ENCODE measurements around the gene RIN3. TPM values are rescaled to one million over a fixed set of nuclear protein-coding genes. Genes with fewer than 3 reads are reported as not detected.
"Not testable (repeated sequence)": the region's sequence is repeated elsewhere in the genome, so short reads cannot be mapped to it uniquely, and the experiment has no call there.

The RIN3 gene
- polyA plus RNA-seq, 3 donors, result 4.6 to 5.5 (median 4.9) TPM

GRCh38 chr14:92638904-92639303 lies 125.3 kb downstream of the RIN3 start:
- no peak for DNase-seq (ENCODE audit: low read depth in 3 of 3, low spot score in 2 of 3)

- not testable (repeated sequence) for DNase-seq (ENCODE audit: low read depth in 3 of 3, low spot score in 2 of 3)
Measured at GRCh38 chr14:92639472-92640117, 126.0 kb downstream of the RIN3 start.

DNA sequence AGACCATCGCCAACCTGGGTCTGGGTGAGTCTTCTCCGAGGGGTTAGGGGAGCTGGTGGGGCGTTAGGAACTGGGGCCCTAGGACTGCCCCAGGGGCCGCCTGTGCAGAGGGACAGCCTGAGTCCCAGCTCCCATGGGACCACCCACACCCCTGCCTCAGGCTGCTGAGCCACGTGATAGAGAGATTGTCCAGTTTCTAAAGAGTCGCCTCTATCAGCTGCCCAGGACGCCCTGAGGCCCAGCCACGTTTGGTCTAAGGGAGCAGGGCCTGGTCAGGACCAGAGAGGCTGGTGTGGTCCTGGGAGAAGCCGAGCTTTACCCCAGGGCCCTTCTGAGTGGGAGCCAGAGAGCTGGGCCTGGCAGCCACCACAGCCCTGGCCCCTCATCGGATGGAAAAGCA lies 127.7 kb downstream of the RIN3 start:
- DNase-seq (ENCODE audit: low read depth in 3 of 3, low spot score in 2 of 3), result no peak

- no peak for DNase-seq (ENCODE audit: low read depth in 3 of 3, low spot score in 2 of 3)
Measured at GRCh38 chr14:92644171-92644969, 130.8 kb downstream of the RIN3 start.

- DNase-seq (ENCODE audit: low read depth in 3 of 3, low spot score in 2 of 3), result no peak
Measured at GRCh38 chr14:92644970-92645515, 131.5 kb downstream of the RIN3 start.

DNA sequence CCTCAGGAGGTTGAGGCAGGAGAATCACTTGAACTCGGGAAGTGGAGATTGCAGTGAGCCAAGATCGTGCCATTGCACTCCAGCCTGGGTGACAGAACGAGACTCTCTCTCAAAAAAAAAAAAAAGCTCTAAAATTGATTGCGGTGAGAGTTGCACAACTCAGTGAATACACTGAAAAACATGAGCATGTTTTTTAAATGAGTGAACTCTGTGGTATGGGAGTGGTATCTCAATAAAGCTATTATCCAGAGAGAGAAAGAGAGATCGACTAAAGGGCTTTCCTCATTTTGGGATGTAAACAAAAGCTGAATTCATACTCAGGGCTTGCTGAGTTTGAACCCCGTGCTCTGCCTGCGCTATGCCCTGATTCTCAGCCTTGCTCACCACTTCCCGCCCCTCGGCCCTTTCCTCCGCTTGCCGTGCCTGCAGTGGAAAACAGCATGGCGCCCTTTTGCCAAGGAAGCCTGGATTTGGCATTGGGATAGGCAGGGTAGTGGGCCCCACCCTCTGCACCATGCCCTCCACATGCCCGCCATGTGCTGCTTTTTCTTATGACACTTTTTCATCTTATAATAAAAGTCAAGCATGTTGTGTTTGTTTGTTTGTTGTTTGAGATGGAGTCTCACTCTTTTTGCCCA lies 132.4 kb downstream of the RIN3 start:
- no peak for DNase-seq (ENCODE audit: low read depth in 3 of 3, low spot score in 2 of 3)

DNA sequence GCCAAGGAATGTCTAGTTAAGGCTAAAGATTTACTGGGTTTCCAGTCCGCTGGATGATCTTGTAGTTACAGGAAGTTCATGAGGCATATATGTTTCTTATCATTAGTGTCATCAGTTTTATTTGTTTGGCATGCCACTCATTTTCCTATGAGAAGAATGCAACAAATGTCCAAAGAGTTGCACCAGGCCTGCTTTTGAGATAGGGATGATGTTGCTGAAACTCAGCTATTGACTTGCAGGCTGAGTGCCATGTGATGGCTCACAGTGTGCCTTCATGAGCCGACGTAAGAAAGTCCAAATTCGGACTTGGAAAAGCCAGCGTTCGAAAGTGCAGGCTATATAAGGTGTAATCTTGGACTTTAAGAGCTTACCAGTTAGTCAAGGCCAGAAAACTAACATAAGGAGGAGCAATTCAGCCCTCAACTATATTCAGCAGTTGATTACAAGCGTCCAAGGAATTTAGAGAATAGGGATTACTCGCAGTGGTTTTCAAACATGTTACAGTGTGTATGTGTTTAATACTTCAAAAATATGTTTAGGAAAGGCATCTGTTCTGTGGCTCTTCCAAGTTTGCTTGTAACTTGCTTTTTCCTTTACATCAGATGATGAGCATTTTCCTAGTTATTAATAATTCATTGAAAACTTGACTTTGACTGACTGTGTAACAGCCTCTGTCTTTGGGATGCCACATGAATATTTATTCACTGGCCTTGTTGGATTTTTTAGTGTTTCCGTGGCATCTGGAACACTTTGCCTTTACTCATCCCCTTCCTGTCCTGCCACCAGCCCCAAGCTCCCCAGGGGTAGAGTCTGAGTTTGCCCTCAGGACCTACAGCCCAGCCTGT lies 133.6 kb downstream of the RIN3 start:
- DNase-seq (ENCODE audit: low read depth in 3 of 3, low spot score in 2 of 3), result no peak

DNA sequence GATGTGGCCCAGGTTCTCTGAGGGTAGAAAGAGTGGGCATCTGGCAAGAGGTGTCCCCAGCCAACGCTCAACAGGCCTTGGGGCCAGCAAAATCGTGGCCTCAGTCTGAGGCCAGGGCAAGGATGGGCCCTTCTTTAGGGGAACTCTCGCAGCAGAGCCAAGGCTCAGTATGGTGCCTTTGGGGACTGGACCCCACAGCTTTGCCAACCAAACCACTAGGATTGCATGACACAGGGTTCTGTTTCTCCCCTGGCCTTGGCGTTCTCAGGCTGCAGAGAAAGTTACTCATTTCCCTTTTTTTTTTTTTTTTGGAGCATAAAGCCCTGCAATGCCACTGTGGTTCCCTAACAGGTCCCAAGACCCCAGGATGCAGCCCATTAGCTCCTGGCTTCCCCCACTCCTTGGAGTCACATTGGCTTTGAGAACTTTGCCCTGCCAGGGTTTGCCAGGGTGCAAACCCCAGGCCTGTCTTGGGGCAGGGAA lies 134.3 kb downstream of the RIN3 start:
- no peak for DNase-seq (ENCODE audit: low read depth in 3 of 3, low spot score in 2 of 3)

DNA sequence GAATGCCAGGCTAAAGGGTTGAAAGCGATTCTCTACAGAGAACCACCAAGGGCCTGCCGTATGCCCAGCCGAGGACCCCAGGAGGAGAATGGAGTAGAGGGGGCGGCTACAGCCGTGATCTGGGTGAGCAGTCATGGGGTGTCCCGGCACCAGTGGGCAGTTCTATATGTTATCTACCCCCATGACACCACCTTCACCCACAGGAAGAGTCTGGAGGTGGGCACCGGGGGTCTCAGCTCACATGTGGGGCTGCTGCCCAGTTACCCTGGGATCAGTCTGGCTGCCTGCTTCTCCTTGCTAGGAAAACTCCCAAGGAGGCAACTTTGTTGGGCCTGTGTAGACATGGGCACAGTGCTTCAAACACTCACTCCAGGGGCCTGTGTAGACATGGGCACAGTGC lies 135.5 kb downstream of the RIN3 start:
- DNase-seq (ENCODE audit: low read depth in 3 of 3, low spot score in 2 of 3), result no peak

- DNase-seq (ENCODE audit: low read depth in 3 of 3, low spot score in 2 of 3), result no peak
Measured at GRCh38 chr14:92649934-92650545, 136.5 kb downstream of the RIN3 start.

- no peak for DNase-seq (ENCODE audit: low read depth in 3 of 3, low spot score in 2 of 3)
Measured at GRCh38 chr14:92650581-92651105, 137.1 kb downstream of the RIN3 start.

DNA sequence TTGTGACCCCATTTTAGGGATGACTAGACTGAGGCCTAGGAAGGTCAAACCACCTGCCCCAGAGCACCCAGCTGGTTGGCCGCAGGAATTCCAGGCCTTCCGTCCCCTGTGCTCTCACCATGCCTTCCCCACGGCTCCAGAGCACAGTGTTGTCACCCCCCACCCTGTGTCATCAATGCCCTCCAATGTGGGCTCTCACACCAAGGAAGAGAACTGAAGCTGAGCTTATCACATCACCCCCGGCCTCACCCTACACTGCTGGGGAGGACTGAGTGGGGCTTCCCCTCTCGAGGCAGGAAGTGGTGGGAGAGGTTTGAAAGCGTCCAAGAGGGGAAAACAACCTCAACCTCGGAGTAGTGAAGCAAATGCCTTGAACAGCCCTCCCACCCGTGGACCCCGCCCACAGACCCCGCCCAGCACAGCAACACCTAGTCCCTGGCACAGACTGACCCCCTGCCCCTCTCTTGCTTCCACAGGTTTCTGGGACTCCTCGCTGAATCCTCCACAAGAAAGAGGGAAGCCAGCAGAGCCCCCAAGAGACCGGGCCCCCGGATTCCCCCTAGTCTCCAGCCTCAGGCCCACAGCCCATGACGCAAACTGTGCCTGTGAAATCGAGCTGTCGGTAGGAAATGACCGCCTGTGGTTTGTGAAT lies 137.7 kb downstream of the RIN3 start:
- no peak for DNase-seq (ENCODE audit: low read depth in 3 of 3, low spot score in 2 of 3)

DNA sequence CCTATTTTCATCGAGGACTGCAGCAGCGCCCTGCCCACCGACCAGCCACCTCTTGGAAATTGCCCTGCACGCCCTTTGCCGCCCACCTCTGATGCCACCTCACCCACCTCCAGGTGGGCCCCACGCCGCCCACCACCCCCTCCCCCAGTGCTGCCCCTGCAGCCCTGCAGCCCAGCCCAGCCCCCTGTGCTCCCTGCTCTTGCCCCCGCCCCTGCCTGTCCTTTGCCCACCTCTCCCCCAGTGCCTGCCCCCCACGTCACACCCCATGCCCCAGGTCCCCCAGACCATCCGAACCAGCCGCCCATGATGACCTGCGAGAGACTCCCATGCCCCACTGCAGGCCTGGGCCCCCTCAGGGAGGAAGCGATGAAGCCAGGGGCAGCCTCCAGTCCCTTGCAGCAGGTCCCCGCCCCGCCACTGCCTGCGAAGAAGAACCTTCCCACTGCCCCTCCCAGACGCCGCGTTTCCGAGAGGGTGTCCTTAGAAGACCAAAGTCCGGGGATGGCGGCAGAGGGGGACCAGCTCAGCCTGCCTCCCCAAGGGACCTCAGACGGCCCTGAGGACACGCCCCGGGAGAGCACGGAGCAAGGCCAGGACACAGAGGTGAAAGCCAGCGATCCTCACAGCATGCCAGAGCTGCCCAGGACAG lies 138.3 kb downstream of the RIN3 start:
- DNase-seq (ENCODE audit: low read depth in 3 of 3, low spot score in 2 of 3), result no peak

- DNase-seq (ENCODE audit: low read depth in 3 of 3, low spot score in 2 of 3), result no peak
Measured at GRCh38 chr14:92652413-92653151, 139.0 kb downstream of the RIN3 start.

DNA sequence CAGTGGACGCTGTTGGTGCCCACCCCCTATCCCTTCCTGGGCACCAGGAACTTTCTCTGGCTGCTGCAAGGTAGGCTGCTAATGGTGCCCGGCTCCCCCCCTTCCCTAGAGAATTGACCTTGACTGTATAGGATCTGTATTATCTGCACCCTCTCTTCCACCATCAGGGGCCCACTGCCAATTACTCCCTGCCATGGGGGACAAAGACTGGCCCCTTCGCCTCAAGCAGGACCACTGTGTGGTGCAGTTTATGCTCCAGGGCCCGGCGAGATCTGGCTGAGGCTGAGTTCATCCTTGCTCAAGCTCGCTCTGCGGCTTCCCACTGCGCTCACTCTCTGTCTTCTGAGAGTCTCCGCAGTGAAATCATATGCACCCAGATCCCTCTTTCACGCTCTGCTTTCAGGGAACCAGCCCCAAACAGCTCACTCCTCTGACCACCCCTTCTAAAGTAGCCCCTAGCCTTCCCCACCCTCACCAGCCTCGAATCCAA lies 139.6 kb downstream of the RIN3 start:
- DNase-seq (ENCODE audit: low read depth in 3 of 3, low spot score in 2 of 3), result no peak

DNA sequence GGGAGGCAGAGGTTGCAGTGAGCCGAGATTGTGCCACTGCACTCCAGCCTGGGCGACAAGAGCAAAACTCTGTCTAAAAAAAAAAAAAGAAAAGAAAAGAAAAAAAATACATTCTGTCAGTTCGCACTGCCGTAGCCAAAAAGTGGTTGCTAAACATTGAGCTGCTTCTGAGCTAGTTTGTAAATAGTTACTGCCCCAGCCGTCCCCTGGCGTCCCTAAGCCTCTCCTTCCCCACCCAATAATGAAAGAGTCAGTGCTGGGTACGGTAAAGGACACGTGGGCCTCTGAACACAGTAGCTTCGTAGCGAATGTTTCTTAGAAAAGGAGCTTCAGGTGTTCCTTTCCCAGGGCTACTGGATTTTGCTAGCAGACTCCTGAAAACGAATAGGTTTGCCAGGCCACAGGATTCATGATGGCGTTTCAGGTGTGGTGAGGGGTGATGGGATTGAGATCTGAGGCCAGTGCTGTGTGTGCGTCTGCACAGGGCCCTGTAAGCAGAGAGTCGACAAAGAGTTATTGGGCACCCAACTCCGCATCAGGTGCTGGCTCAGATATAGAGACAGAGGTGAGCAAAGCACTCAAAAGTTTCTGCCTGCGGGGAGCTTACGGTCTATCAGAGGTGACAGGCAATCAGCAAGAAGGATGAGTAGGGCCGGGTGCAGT lies 140.8 kb downstream of the RIN3 start:
- DNase-seq (ENCODE audit: low read depth in 3 of 3, low spot score in 2 of 3), result no peak

DNA sequence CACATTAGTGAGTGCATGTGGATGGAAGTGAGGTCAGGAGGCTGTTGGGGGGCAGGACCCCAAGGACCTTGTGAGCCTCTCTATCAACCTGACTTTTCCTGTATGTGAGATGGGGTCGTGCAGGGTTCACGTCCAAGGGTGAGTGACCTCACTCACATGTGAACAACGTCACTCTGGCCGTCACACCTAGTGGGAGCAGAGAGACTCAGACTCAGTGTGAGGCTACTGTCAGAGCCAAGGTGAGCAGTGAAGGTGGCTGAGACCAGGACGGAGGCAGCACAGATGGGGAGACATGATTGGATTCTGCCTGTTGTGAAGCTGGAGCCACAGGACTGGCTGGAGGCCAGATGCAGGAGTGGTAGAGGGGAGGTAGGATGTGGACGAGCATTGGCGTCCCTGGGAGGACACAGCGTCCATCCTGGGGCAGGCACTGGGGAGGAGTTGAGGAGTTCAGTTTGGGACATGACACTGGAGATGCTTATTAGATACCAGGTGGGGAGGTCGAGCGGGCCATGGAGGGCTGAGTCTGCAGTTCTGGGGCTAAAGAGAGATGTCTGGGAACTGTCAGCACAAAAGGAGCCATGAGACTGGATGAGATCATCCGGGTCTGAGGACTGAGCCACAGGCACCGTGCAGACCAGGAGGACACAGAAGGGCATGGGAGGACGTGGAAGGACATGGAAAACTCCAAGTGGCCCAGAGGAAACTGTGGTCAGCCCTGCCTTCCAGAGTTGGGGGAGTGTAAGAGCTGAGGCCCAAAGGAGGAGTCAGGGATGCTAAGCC lies 142.0 kb downstream of the RIN3 start:
- no peak for DNase-seq (ENCODE audit: low read depth in 3 of 3, low spot score in 2 of 3)

All from right renal cortex interstitium (tissue), 3 donors.